SK-N-SH (cell line): ENCODE data around the gene NOP16. TPM values are rescaled to one million over a fixed set of nuclear protein-coding genes. Genes with fewer than 3 reads are reported as not detected.

Experiments
- CTCF ChIA-PET: fragments of 300-600, 350-600 bp; formaldehyde crosslinking; extraction: SDS; loops from one replicate; lab custom pipeline; 2021; lab: Yijun Ruan, JAX
- POLR2A ChIA-PET: fragments of 350-600 bp; sonication (Branson Sonifier 250); formaldehyde crosslinking; extraction: SDS; loops from one replicate; lab custom pipeline; 2020; ENCODE audit warnings: antibody characterized with exemption, inconsistent platforms; lab: Yijun Ruan, JAX
- DNase-seq: peaks from one replicate; pipeline ENCODE4 v3.0.0; 2012
- H2AFZ ChIP-seq: fragments of 200-600 bp; sonication (generic); 2 replicates; pipeline ENCODE4 v1.8.1; 2016; ENCODE audit warnings: antibody characterized with exemption, mild to moderate bottlenecking, low read depth
- H3F3A ChIP-seq: fragments of 200-600 bp; sonication (generic); replicated peaks from 2 replicates; pipeline ENCODE3; 2016; ENCODE audit warnings: antibody characterized with exemption, mild to moderate bottlenecking; ENCODE audit not compliant: insufficient read depth
- H3K27ac ChIP-seq, 2 experiments: fragments of 200-500 bp in 1 of 2; fragments of 200-600 bp in 1 of 2; sonication (Bioruptor generic) in 1 of 2; sonication (generic), shearing (Covaris generic) in 1 of 2; 2 replicates each; pipeline versions ENCODE4 v1.5.1 to v1.6.1; 2014 to 2016; ENCODE audit warnings: low read depth in 2 of 2, inconsistent platforms in 1 of 2, low read length in 1 of 2, mild to moderate bottlenecking in 1 of 2, mixed read lengths in 1 of 2
- H3K27me3 ChIP-seq: fragments of 200-600 bp; sonication (generic), shearing (Covaris generic); 2 replicates; pipeline ENCODE4 v1.6.1; 2016; ENCODE audit warnings: mixed run types; ENCODE audit not compliant: insufficient read depth
- H3K36me3 ChIP-seq, 2 experiments: fragments of 200-500 bp in 1 of 2; fragments of 200-600 bp in 1 of 2; sonication (Bioruptor generic) in 1 of 2; sonication (generic) in 1 of 2; replicated peaks in 1 of 2; 2 replicates each; pipeline versions ENCODE3 to v1.5.1; 2014 to 2016; ENCODE audit warnings: low read length in 1 of 2, mild to moderate bottlenecking in 1 of 2; ENCODE audit not compliant: insufficient read depth in 2 of 2, control insufficient read depth in 1 of 2
- H3K4me1 ChIP-seq, 2 experiments: fragments of 200-500 bp in 1 of 2; fragments of 200-600 bp in 1 of 2; sonication (Bioruptor generic) in 1 of 2; sonication (generic), shearing (Covaris generic) in 1 of 2; 2 replicates each; pipeline versions ENCODE4 v1.5.1 to v1.6.1; 2014 to 2016; ENCODE audit warnings: low read depth in 1 of 2, low read length in 1 of 2, mixed run types in 1 of 2; ENCODE audit not compliant: insufficient read depth in 2 of 2, control insufficient read depth in 1 of 2
- H3K4me2 ChIP-seq: fragments of 200-600 bp; sonication (generic), shearing (Covaris generic); 2 replicates; pipeline ENCODE4 v1.6.1; 2017; ENCODE audit warnings: mixed run types
- H3K4me3 ChIP-seq, 2 experiments: fragments of 200-500 bp in 1 of 2; fragments of 200-600 bp in 1 of 2; sonication (Bioruptor generic) in 1 of 2; sonication (generic), shearing (Covaris generic) in 1 of 2; 2 replicates each; pipeline versions ENCODE4 v1.5.1 to v1.8.1; 2014 to 2016; ENCODE audit warnings: low read depth in 2 of 2, inconsistent platforms in 1 of 2, low read length in 1 of 2, mild to moderate bottlenecking in 1 of 2, mixed read lengths in 1 of 2, moderate library complexity in 1 of 2
- H3K79me2 ChIP-seq: fragments of 200-600 bp; sonication (generic); 2 replicates; pipeline ENCODE4 v1.8.1; 2017; ENCODE audit warnings: mild to moderate bottlenecking; ENCODE audit not compliant: insufficient read depth
- H3K9ac ChIP-seq: fragments of 200-600 bp; sonication (generic); 2 replicates; pipeline ENCODE4 v1.6.1; 2017; ENCODE audit warnings: mixed run types
- H3K9me2 ChIP-seq: fragments of 200-600 bp; sonication (generic); 2 replicates; pipeline ENCODE4 v1.6.1; 2017; ENCODE audit warnings: mixed run types
- H3K9me3 ChIP-seq: fragments of 200-600 bp; sonication (generic); 2 replicates; pipeline ENCODE4 v1.6.1; 2017; ENCODE audit warnings: mixed run types, mild to moderate bottlenecking, moderate library complexity
- H4K20me1 ChIP-seq: fragments of 200-600 bp; sonication (generic); 2 replicates; pipeline ENCODE4 v1.6.1; 2017; ENCODE audit warnings: mild to moderate bottlenecking, mixed run types; ENCODE audit not compliant: insufficient read depth
- CHD2 ChIP-seq: fragments of 150-350 bp; IDR thresholded peaks from 2 replicates; pipeline ENCODE4 v1.6.1; 2018; ENCODE audit warnings: low read length; ENCODE audit not compliant: partially characterized antibody
- ELF1 ChIP-seq: IDR thresholded peaks from 2 replicates; pipeline ENCODE4 v1.4.0; 2012
- EZH2phosphoT487 ChIP-seq: fragments of 200-600 bp; sonication (generic); IDR thresholded peaks from 2 replicates; pipeline ENCODE4 v1.6.1; 2017; ENCODE audit warnings: low read depth, mixed run types, mild to moderate bottlenecking, antibody characterized with exemption, moderate library complexity, borderline replicate concordance
- FOSL2 ChIP-seq: IDR thresholded peaks from 2 replicates; pipeline ENCODE4 v1.4.0; 2012; ENCODE audit warnings: low read depth, mild to moderate bottlenecking, moderate library complexity, borderline replicate concordance
- FOXJ3 ChIP-seq: sonication (generic); formaldehyde crosslinking; IDR thresholded peaks from 2 replicates; pipeline ENCODE4 v1.5.1; 2020; ENCODE audit warnings: mild to moderate bottlenecking, missing genetic modification reagents
- GABPA ChIP-seq: IDR thresholded peaks from 2 replicates; pipeline ENCODE4 v1.4.0; 2012; ENCODE audit warnings: low read depth, mild to moderate bottlenecking
- JUND ChIP-seq: IDR thresholded peaks from 2 replicates; pipeline ENCODE4 v1.4.0; 2012
- POLR2AphosphoS5 ChIP-seq: IDR thresholded peaks from 2 replicates; pipeline ENCODE4 v1.6.1; 2012; ENCODE audit warnings: low read depth, low read length
- RAD21 ChIP-seq: IDR thresholded peaks from 2 replicates; pipeline ENCODE4 v1.6.1; 2012; ENCODE audit warnings: mild to moderate bottlenecking, low read length
- RCOR1 ChIP-seq: fragments of 150-350 bp; IDR thresholded peaks from 2 replicates; pipeline ENCODE4 v1.6.1; 2017; ENCODE audit warnings: antibody characterized with exemption, low read length
- RXRA ChIP-seq: IDR thresholded peaks from 2 replicates; pipeline ENCODE4 v1.4.0; 2012; ENCODE audit warnings: low read depth, mild to moderate bottlenecking, borderline replicate concordance
- SIN3A ChIP-seq: IDR thresholded peaks from 2 replicates; pipeline ENCODE4 v1.6.1; 2012; ENCODE audit warnings: low read depth, mild to moderate bottlenecking, low read length, moderate library complexity, borderline replicate concordance
- TAF1 ChIP-seq: IDR thresholded peaks from 2 replicates; pipeline ENCODE4 v1.6.1; 2012; ENCODE audit warnings: low read depth, mild to moderate bottlenecking, low read length, moderate library complexity, borderline replicate concordance
- TCF12 ChIP-seq: IDR thresholded peaks from 2 replicates; pipeline ENCODE4 v1.4.0; 2012
- TEAD4 ChIP-seq: IDR thresholded peaks from 2 replicates; pipeline ENCODE4 v1.4.0; 2012; ENCODE audit warnings: mild to moderate bottlenecking, borderline replicate concordance; ENCODE audit not compliant: insufficient read depth
- WGBS: methylation state at CpG from one replicate; pipeline ENCODE4 v1.1.6; 2017; ENCODE audit warnings: low lambda C conversion rate; 5-methylcytosine and 5-hydroxymethylcytosine counted together
- polyA plus RNA-seq, 3 experiments: library from polyadenylated mRNA; depleted of rRNA; stranded (reverse); fragments of >200 nt; gene quantifications; 2 replicates each; pipeline ENCODE4 v1.2.3, GENCODE V29; 2012
- TF ChIP-seq, protein P1 (sequence below): IDR thresholded peaks from 2 replicates; pipeline ENCODE4; 2012
- TF ChIP-seq, protein P2 (sequence below): IDR thresholded peaks from 2 replicates; pipeline ENCODE4 v1.4.0; 2012; ENCODE audit warnings: low read depth
- TF ChIP-seq, protein P3 (sequence below): fragments of 150-350 bp; IDR thresholded peaks from 2 replicates; pipeline ENCODE4 v1.6.1; 2016; ENCODE audit warnings: mild to moderate bottlenecking, low read depth, low read length
- TF ChIP-seq, protein P4 (sequence below): IDR thresholded peaks from 2 replicates; pipeline ENCODE4 v1.6.1; 2012; ENCODE audit warnings: mild to moderate bottlenecking, low read depth, low read length, moderate library complexity
- TF ChIP-seq, protein P5 (sequence below): IDR thresholded peaks from 2 replicates; pipeline ENCODE4 v1.4.0; 2012; ENCODE audit warnings: low read depth, borderline replicate concordance

NOP16 gene
- polyA plus RNA-seq, 1 of the 3 experiments (the other 2 are of a cell fraction), result 158 TPM

DNA sequence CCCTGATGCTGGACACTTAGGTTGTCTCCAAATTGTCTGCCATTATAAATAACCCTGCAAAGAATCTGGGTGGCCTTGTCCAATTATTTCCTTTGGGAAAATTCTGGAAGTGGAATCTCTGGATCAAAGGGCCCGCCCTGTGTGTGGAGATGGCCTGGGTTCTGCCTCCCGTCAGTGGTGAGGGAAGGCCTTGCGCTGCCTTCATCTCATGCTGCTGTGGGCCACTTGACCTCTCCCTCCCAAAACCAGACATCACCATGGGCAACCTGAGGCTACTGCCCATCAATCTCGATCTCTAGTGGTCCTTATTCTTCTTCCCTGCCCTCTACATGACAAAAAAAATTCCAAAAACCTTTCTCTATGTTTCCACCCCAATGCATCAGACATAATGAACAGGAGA, 21.4 kb upstream of the NOP16 start:
- ChIA-PET CTCF (interaction anchor here (1.2 kb wide), 1 partner anchor 38 kb away, joined by 5 read pairs; no protein-coding TSS in a partner anchor), POLR2A (interaction anchor here (0.6 kb wide), 1 partner anchor 9 kb away, joined by 4 read pairs; no protein-coding TSS in a partner anchor)
- no peak overlapping the region for H2AFZ ChIP-seq
- H3K9ac ChIP-seq, result no peak overlapping the region
- no peaks in the 10 kb centered on the region for H3K9me3 ChIP-seq
- H3K27me3 ChIP-seq, result no peaks in the 10 kb centered on the region
- no peaks in the 10 kb centered on the region for H3K9me2 ChIP-seq
- no peaks in the 10 kb centered on the region for H3F3A ChIP-seq
- H3K79me2 ChIP-seq, result peaks cover 12% of the 10 kb centered on the region; the same call in 1 of the 2 replicates
- H4K20me1 ChIP-seq, result no peaks in the 10 kb centered on the region
- TF ChIP-seq TEAD4 (no peak), EZH2phosphoT487 (no peak), FOSL2 (no peak), JUND (no peak), RCOR1 (no peak), ELF1 (no peak), FOXJ3 (CRISPR knock-in tag) (no peak), POLR2AphosphoS5 (no peak), CHD2 (no peak), TAF1 (no peak), RAD21 (no peak)
- TF ChIP-seq, protein P1, sequence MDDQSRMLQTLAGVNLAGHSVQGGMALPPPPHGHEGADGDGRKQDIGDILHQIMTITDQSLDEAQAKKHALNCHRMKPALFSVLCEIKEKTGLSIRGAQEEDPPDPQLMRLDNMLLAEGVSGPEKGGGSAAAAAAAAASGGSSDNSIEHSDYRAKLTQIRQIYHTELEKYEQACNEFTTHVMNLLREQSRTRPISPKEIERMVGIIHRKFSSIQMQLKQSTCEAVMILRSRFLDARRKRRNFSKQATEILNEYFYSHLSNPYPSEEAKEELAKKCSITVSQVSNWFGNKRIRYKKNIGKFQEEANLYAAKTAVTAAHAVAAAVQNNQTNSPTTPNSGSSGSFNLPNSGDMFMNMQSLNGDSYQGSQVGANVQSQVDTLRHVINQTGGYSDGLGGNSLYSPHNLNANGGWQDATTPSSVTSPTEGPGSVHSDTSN, result no peak
- TF ChIP-seq, protein P2, sequence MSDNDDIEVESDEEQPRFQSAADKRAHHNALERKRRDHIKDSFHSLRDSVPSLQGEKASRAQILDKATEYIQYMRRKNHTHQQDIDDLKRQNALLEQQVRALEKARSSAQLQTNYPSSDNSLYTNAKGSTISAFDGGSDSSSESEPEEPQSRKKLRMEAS, result no peak
- DNase-seq, result no peak
- no peak overlapping the region for H3K27ac ChIP-seq
- no peak overlapping the region for H3K4me3 ChIP-seq
- peaks cover 0 to 9% of the 10 kb centered on the region in 2 experiments for H3K36me3 ChIP-seq
- WGBS, result 94% methylated on average over 4 of the region's 4 CpGs
- H3K4me1 ChIP-seq, result no peaks in the 10 kb centered on the region; a peak in 1 of 4 replicates
- H3K4me2 ChIP-seq, result no peak overlapping the region

DNA sequence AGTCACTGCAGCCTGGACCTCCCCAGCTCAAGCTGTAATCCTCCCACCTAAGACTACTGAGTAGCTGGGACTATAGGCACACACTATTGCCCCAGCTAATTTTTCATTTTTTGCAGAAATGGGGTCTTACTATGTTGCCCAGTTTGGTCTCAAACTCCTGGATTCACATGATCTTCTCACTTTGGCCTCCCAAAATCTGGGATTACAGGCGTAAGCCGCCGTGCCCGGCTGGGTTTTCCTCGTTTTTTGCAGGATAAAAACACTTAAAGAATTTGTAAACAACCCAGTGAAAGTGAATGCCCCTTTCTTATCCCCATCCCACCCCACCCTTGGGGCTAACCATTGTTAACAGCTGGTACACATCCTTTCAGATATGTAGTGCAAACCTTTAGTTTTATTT, 20.2 kb upstream of the NOP16 start:
- WGBS, result 92% methylated on average over 5 of the region's 5 CpGs
- DNase-seq, result no peak
- Histone ChIP-seq H2AFZ (no peak overlapping the region), H3K4me2 (no peak overlapping the region), H3K9me2 (no peaks in the 10 kb centered on the region), H3K4me3 (no peak overlapping the region), H3K36me3 (peaks cover 0 to 9% of the 10 kb centered on the region in 2 experiments), H3K27ac (no peak overlapping the region), H3K27me3 (no peaks in the 10 kb centered on the region), H3K9ac (no peak overlapping the region), H3K79me2 (peaks cover 3% of the 10 kb centered on the region; the same call in 1 of the 2 replicates), H3F3A (no peaks in the 10 kb centered on the region), H3K9me3 (no peaks in the 10 kb centered on the region), H4K20me1 (no peaks in the 10 kb centered on the region), H3K4me1 (no peaks in the 10 kb centered on the region)
- POLR2A ChIA-PET, result no interaction called here
- CTCF ChIA-PET, result interaction anchor here (0.6 kb wide), 1 partner anchor 679 kb away, joined by 3 read pairs; no protein-coding TSS in a partner anchor
- TF ChIP-seq, protein P3, sequence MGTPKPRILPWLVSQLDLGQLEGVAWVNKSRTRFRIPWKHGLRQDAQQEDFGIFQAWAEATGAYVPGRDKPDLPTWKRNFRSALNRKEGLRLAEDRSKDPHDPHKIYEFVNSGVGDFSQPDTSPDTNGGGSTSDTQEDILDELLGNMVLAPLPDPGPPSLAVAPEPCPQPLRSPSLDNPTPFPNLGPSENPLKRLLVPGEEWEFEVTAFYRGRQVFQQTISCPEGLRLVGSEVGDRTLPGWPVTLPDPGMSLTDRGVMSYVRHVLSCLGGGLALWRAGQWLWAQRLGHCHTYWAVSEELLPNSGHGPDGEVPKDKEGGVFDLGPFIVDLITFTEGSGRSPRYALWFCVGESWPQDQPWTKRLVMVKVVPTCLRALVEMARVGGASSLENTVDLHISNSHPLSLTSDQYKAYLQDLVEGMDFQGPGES, result no peak
- TF ChIP-seq, protein P4, sequence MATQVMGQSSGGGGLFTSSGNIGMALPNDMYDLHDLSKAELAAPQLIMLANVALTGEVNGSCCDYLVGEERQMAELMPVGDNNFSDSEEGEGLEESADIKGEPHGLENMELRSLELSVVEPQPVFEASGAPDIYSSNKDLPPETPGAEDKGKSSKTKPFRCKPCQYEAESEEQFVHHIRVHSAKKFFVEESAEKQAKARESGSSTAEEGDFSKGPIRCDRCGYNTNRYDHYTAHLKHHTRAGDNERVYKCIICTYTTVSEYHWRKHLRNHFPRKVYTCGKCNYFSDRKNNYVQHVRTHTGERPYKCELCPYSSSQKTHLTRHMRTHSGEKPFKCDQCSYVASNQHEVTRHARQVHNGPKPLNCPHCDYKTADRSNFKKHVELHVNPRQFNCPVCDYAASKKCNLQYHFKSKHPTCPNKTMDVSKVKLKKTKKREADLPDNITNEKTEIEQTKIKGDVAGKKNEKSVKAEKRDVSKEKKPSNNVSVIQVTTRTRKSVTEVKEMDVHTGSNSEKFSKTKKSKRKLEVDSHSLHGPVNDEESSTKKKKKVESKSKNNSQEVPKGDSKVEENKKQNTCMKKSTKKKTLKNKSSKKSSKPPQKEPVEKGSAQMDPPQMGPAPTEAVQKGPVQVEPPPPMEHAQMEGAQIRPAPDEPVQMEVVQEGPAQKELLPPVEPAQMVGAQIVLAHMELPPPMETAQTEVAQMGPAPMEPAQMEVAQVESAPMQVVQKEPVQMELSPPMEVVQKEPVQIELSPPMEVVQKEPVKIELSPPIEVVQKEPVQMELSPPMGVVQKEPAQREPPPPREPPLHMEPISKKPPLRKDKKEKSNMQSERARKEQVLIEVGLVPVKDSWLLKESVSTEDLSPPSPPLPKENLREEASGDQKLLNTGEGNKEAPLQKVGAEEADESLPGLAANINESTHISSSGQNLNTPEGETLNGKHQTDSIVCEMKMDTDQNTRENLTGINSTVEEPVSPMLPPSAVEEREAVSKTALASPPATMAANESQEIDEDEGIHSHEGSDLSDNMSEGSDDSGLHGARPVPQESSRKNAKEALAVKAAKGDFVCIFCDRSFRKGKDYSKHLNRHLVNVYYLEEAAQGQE, result no peak
- TF ChIP-seq GABPA, result no peak
- TF ChIP-seq TEAD4, result no peak
- TF ChIP-seq, protein P5, sequence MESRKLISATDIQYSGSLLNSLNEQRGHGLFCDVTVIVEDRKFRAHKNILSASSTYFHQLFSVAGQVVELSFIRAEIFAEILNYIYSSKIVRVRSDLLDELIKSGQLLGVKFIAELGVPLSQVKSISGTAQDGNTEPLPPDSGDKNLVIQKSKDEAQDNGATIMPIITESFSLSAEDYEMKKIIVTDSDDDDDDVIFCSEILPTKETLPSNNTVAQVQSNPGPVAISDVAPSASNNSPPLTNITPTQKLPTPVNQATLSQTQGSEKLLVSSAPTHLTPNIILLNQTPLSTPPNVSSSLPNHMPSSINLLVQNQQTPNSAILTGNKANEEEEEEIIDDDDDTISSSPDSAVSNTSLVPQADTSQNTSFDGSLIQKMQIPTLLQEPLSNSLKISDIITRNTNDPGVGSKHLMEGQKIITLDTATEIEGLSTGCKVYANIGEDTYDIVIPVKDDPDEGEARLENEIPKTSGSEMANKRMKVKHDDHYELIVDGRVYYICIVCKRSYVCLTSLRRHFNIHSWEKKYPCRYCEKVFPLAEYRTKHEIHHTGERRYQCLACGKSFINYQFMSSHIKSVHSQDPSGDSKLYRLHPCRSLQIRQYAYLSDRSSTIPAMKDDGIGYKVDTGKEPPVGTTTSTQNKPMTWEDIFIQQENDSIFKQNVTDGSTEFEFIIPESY, result no peak
- no peak for TF ChIP-seq CHD2
- TF ChIP-seq SIN3A, result no peak
- TF ChIP-seq RXRA, result no peak
- no peak for TF ChIP-seq JUND
- no peak for TF ChIP-seq RAD21
- no peak for TF ChIP-seq ELF1
- no peak for TF ChIP-seq TCF12
